IPS-NIHi7 (cell line): ENCODE data around the gene ANKRD22.
A peak's percentile ranks its signal among the peaks of the same experiment; 100 is the strongest.
"Not testable (repeated sequence)": the region's sequence is repeated elsewhere in the genome, so short reads cannot be mapped to it uniquely, and the experiment has no call there.

Experiments
- DNase-seq: peaks from one replicate; pipeline ENCODE4 v3.0.0; 2012; ENCODE audit warnings: mixed read lengths; ENCODE audit errors: extremely low spot score

Gene ANKRD22

DNA sequence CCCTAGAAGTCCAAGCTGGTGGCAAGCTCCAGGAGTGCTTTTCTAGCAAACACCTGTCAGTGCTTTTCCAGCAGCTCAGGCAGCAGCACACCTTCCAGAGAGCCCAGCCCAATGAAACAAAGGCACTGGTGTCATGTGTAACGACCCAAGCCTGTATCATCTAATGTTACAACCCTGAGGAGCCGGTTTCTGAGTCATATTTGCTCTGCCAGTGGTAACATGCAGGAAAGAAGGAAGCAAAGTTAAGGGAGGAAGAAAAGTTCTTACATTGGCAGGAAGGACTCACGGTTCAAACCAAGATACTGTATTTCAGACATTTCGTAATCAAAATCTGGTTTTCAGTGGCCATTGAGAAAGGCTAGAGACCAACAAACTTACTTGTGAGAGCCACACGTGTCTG is at the start of gene ANKRD22:
TSS of gene ANKRD22 (minus strand) at position 139 of the 400 bp plus-strand sequence. CDS start 237 bp downstream, outside the sequence.
- peak; percentile 45 for DNase-seq

DNA sequence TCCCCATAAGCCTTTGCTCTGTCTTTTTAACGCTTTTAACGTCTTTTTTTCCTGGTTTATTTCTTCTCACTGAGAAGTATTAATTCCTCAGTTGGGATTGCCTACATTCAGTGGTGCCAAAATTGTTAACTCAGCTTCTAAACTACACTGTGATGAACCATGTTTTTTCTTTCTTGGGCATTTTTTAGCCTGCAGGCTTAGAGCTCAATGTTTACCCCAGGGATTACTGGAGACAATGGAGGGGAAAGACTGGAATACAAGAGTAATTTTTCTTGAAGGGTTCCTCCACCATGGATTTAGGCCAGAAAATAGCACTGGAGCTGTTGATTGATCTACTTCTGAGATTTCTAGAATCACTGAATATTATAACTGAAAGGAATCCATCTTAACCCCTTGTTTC is 48.2 kb upstream of the ANKRD22 start:
- DNase-seq = no peak

GRCh38 chr10:88898727-88899126 is 47.1 kb upstream of the ANKRD22 start:
- DNase-seq = no peak

GRCh38 chr10:88896994-88897853 is 45.6 kb upstream of the ANKRD22 start:
- no peak for DNase-seq

DNA sequence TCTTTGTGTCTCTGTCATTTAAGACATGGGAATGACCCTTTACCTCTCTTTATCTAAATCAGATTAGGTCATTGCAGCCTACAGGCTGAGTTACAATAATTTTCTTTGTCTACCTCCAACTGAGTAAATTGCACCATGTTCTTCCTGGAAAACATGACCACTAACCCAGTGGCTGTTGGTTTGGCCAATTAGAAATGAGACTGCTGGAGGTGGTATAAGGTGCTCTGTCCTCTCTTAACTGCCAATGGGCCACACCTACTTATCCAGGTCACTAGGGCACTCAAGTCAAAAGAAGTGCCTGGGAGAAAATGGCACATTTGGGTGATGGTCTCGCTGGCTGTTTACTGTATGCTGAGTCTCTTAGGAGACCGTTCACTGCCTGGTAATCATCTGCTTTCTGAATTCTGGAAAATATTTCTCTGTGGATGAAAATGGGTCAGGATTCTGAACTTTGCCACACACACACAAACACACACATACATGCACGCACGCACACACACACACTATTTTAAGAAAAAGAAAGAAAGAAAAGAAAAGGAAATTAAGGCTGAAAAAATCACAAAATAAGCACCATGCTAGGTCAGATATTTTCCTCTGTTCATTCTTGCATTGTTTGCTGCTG is 44.8 kb upstream of the ANKRD22 start:
- DNase-seq = no peak

DNA sequence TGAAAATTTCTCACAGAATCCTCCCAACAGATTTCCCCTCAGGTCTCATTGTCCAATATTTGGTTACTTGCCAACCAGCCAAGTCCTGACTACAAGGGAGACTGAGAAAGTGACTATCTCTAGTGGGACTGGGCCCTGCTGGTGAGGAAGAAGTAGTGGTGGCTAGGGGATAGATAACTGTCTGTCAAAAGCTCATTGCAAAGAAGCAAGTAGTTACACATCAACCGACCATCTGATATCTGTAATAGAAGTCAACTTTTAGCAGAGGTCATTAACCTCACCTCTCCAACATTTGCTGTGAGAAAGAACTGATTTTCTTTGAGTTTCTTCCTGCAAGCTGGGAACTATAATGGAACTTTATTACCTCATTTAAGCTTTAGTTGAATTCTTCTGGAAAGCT is 43.6 kb upstream of the ANKRD22 start:
- DNase-seq = no peak

DNA sequence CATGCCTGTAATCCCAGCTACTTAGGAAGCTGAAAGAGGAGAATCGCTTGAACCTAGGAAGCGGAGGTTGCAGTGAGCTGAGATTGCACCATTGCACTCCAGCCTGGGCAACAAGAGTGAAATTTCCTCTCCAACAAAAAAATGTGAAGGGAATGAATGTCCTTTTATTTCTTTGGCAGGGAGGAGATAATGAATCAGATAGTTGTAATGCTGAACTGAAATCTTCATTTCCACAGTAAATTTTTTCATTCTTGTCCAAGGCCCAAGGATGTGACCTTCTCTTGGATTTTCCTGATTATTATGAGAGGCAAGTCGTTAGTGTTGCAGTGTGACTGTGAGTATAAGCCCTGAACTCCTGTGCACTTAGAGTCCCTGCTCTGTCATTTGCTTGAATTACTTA is 42.0 kb upstream of the ANKRD22 start:
- no peak for DNase-seq

DNA sequence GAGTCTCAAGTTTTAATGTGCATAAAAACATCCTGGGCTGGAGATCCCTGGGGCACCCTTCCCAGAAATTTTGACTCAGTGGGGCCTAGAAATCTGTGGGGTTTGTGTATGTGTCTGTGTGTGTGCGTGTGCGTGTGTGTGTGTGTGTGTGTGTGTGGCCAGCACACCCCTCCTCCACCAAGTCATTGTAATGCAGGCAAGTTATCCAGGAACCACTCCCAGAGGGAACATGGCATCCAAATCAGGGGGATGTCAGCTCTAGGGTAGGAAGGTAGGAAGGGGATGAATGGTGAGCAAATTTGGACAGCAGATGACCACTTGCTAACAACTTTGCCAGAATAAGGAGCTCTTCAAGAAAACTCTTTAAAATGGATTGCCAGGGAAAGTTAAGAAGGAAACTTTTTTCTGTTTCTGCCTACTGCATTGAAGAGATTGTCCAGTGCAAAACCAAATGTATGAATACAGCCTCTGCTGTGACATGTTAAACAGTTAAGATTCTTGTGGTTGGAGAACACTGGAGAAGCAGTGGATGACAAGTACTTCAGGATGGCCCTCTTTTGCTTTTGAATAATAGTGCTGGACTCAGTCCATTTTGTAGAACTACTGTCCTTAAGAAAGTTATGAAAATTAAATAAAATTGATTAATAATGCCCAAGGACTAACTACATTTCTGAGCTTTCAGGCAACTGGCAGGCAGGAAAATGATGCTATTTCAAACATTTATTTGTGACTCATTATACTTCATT is 40.8 kb upstream of the ANKRD22 start:
- DNase-seq = no peak

DNA sequence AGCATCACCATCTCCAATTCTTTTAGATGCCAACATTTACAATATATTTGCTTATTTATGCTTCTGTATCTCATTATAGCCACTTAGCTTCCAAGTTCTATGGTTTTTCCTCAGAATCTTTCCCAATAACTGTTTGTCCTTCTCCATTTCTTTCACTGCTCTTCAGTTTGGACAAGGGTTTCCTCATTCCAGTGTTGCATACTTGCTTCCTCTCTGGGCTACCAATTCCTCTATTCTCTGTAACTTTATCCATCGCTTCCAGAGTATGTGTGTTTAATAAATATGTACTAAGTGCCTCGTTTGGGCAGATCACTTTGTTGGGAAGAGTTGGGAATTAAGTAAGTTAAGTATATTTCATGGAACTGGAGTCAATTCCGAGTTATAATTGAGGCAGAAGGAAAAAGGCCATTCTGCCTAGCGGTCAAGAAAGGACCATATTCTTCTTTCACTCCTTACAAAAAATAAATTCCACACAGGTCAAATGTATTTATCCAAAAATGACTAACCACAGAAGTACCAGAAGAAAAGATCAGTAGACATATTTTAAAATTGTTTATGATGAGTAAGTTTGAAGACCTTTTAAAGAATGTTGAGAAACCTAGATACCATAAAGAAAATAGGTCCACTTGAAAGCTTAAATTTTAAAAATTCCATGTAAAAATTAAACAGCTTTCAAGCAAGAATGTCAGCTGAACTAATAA is 39.2 kb upstream of the ANKRD22 start:
- DNase-seq = no peak

- DNase-seq = no peak
Observed at GRCh38 chr10:88889559-88890337, 38.1 kb upstream of the ANKRD22 start.

DNA sequence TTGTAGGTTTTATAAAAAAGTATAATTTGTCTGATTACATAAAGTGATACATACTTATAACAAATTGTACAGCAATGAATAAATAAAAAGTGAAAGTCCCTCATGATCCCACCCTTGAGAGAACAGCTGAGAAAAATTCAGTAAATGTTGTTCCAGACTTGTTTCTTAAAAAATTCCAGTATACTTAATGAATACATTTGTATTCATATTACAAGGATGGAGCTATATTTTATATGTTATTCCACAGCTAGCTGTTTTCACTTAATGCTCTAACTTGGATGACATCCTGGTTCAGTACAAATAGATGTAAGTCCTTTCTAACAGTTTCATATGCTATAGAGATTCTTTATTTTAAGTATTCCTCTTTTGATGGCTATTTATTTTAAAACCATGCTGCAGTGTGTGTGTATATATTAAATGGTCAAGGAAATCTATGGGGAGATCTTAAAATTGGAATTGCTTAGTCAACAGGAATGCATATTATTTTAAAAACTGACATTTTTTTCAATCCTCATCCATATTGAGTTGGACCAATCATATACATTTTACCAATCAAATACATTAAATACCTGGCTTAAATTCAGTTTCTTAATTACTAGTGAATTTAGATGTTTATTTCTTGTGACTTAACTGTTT is 37.3 kb upstream of the ANKRD22 start:
- DNase-seq = no peak

DNA sequence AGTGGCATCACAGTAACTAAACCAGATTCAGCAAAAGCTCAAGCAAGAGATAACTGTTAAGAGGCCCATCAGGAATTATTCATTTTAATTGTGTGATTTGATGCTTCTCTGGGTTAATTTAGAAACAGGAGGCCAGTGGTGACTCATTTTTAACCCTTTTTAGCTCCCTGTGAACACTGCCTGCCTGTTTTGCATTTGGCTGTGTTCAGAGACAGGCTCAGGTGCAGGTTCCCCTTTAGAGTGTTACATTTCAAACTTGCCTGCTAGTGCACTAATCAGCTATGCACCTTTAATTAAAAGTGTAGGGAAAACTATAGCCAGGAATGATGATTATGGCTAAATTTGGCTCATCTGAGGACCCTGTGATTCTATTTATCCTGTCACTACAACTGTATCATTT is 34.9 kb upstream of the ANKRD22 start:
- DNase-seq = no peak

- no peak for DNase-seq
Observed at GRCh38 chr10:88883448-88883809, 31.8 kb upstream of the ANKRD22 start.

GRCh38 chr10:88882646-88883447 is 31.2 kb upstream of the ANKRD22 start:
- DNase-seq = not testable (repeated sequence)

- no peak for DNase-seq
Observed at GRCh38 chr10:88881922-88882645, 30.4 kb upstream of the ANKRD22 start.

DNA sequence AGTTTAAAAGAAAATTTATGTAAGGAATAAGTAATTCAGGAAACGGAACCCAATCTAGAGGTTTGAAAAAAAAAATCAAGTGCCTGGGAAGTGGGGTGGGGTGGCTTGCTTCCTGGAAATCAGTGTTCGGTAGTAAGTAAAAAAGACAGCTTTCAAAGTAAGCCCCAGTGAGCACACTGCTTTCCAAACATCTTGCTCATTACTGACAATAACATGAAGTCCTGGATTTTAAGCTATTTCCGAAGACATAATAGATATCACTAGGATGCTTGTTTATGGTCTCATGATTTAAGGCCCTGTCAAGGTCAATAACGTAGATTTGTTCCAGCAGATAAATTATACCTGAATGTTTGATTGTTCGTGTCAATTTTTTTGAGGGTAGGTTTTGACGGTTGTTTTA is 29.7 kb upstream of the ANKRD22 start:
- DNase-seq = no peak

GRCh38 chr10:88880282-88881076 is 28.8 kb upstream of the ANKRD22 start:
- peak; percentile 78 for DNase-seq

DNA sequence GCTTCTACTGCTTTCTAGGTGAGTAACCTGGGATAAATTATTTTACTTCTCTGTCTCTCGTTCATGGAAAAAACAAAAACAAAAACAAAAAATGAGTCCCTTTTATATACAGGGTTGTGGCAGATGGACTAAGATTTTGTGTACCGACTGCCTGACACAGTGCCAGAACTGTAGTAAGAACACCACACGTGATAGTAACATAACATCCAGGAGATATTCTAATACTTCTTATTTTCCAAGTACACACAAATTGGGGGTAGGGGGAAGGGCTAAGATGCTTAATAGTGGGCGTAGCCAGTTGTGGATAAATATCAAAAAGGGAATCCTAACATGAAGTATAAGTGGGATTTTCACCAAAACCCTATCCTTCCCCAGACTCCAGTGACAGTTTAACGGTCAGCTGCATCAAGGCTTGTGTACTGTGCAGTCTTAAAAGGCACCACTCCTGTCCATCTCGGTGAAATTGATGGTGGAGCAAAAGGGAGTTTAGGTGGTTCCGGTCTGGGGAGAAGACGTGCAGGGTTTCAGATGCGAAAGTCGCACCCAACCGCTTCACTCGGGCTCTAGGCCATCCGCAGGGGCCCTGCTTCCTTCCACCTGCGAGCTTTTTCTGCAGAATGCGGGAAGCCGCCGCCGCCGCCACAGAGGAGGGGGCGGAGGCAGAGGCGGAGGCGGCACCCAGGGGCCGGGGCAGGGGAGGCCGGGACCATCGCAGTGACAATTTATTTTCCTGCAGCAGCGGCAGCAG is 28.1 kb upstream of the ANKRD22 start, which contains the start of gene STAMBPL1:
TSS of gene STAMBPL1 (plus strand) at position 712 of the 748 bp plus-strand sequence. CDS start 21,464 bp downstream, outside the sequence.
- DNase-seq = no peak
